Memory B cell (primary cell): ENCODE data around the gene ARHGAP12.
A peak's percentile ranks its signal among the peaks of the same experiment; 100 is the strongest.

ENCODE experiments used
- ATAC-seq: fragments of 150-1000 bp; cut with Tn5 transposase; 2 replicates; pipeline ENCODE4 v1.10.0; 2021; ENCODE audit warnings: low read depth, mild to moderate bottlenecking, moderate library complexity
- DNase-seq, 2 donors: peaks; one replicate each; pipeline ENCODE4 v3.0.0; 2022; ENCODE audit warnings: low spot score in 2 of 2
- H3K27ac Mint-ChIP-seq: one replicate; pipeline ENCODE4 v1.8.0; 2022; ENCODE audit warnings: mild to moderate bottlenecking, moderate library complexity, mixed read lengths
- H3K27me3 Mint-ChIP-seq: one replicate; pipeline ENCODE4 v1.8.0; 2022; ENCODE audit warnings: mixed read lengths
- H3K36me3 Mint-ChIP-seq: one replicate; pipeline ENCODE4 v1.8.0; 2022; ENCODE audit warnings: mild to moderate bottlenecking, mixed read lengths
- H3K4me1 Mint-ChIP-seq: one replicate; pipeline ENCODE4 v1.8.0; 2022; ENCODE audit warnings: mixed read lengths
- H3K4me3 Mint-ChIP-seq: one replicate; pipeline ENCODE4 v1.8.0; 2022; ENCODE audit warnings: mild to moderate bottlenecking, moderate library complexity, mixed read lengths
- H3K9me3 Mint-ChIP-seq: one replicate; pipeline ENCODE4 v1.8.0; 2022; ENCODE audit warnings: mixed read lengths

ARHGAP12 gene

DNA sequence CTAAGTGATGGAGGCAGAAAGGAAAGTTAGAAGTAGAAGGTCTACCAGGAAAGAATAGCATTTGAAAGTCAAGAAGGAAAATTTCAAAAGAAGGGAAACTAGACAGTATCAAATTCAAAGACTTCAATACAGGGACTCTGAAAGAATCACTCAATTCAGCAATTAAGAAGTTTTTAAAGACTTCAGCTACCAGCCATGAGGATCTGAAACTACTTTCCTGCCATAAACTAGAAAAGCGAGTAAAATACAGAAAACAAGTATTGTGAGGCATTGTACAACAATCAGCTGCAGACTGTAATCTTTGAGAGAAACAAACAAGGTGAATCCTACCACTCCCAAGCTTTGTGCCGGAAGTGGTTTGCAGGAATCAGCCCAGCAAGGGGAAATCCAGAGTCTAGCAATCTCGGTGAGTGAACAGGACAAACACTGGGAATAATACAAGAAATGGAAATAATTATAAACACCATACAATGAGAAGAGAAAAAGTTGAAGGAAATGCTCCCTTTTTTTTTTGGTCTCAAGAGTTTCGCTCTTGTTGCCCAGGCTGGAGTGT, 62.4 kb downstream of the ARHGAP12 start:
- Mint-ChIP-seq H3K27me3 (no peaks in the 10 kb centered on the region), H3K9me3 (no peaks in the 10 kb centered on the region), H3K36me3 (peaks cover 5% of the 10 kb centered on the region), H3K4me3 (no peak overlapping the region), H3K4me1 (peaks cover 23% of the 10 kb centered on the region), H3K27ac (no peak overlapping the region)
- no peak for DNase-seq
- no peak for ATAC-seq

DNA sequence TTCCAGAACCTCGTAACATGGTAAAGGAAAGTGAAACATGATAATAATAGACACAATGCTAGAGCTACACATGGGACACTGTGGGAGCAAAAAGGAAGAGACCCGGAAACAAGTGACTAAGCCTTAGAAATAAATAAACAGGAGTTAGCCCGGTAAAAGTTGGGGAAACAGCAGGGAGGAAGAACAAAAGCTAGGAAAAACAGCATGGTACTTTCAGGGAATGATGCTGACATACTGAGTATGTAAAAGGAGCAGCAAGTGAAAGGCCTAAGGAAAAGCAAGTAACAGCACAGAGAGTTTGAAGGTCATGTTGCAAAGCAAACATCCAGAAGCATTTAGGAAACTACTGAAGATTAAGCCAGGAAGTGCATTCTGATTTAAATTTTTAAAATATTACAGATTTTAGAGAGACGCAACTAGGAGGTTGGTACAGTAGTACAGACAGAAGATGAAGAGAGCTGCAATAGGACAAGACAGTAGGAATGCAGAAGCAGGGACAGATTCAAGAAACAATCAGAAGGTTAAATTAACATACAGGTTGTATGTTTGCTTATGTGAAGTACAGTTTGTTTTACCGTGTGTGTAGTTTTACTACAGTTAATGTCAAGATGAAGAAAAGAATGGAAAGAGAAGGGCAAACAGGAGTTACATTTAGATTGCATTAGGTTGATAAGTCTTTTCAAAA, 63.7 kb downstream of the ARHGAP12 start:
- H3K27ac Mint-ChIP-seq: peak overlapping the region; percentile 32
- peaks cover 12% of the 10 kb centered on the region for H3K36me3 Mint-ChIP-seq
- H3K4me1 Mint-ChIP-seq: peaks cover 23% of the 10 kb centered on the region
- ATAC-seq (no peak), DNase-seq (no peak)
- no peak overlapping the region for H3K4me3 Mint-ChIP-seq
- H3K27me3 Mint-ChIP-seq: no peaks in the 10 kb centered on the region
- no peaks in the 10 kb centered on the region for H3K9me3 Mint-ChIP-seq

DNA sequence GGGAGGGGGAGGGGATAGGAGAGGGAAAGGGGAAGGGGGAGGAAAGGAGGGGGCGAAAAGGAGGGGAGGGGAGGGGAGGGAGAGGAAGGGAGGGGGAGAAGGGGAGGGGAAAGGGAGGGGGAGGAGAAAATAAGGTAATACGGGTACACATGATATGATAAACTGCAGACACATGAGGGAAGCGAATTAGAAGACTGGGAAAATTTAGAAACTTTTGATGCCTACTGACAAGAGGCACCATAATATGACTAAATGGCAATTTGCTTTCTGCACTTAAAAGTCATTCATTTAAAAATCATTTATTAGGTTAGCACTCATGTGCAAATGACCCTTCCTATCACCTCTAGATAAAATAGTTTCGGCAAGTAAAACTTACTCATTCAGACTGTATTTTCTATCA, 73.6 kb downstream of the ARHGAP12 start:
- H3K27me3 Mint-ChIP-seq: no peaks in the 10 kb centered on the region
- DNase-seq (no peak), ATAC-seq (no peak)
- H3K9me3 Mint-ChIP-seq: peaks cover 2% of the 10 kb centered on the region
- peaks cover 4% of the 10 kb centered on the region for H3K4me1 Mint-ChIP-seq
- peaks cover 19% of the 10 kb centered on the region for H3K36me3 Mint-ChIP-seq
- H3K27ac Mint-ChIP-seq: no peak overlapping the region
- no peak overlapping the region for H3K4me3 Mint-ChIP-seq

DNA sequence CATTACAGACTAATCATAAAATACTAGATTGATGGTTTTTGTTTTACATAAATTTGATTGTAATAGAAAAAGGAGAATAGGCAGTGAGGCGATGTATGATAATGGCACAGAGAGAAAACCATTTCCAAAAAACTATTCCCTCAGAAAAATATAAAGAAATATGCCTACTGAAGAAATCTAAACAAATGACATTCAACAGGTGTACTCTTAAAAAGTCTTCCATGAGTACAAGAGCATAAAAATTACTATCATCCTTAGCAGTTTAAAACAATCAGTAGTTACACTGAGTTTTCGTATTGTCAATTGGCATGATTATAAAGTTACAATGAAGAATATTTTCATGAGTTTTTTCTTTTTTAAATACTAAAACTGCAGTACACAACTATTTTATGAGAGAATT, 75.0 kb downstream of the ARHGAP12 start:
- Mint-ChIP-seq H3K4me1 (peaks cover 4% of the 10 kb centered on the region), H3K9me3 (no peaks in the 10 kb centered on the region), H3K4me3 (no peak overlapping the region), H3K36me3 (peaks cover 15% of the 10 kb centered on the region), H3K27ac (no peak overlapping the region), H3K27me3 (no peaks in the 10 kb centered on the region)
- ATAC-seq (no peak), DNase-seq (no peak)

GRCh38 chr10:31851216-31851615, 77.4 kb downstream of the ARHGAP12 start:
- peaks cover 8% of the 10 kb centered on the region for H3K36me3 Mint-ChIP-seq
- H3K4me3 Mint-ChIP-seq: no peak overlapping the region
- no peaks in the 10 kb centered on the region for H3K9me3 Mint-ChIP-seq
- H3K27ac Mint-ChIP-seq: no peak overlapping the region
- ATAC-seq (no peak), DNase-seq (no peak)
- H3K27me3 Mint-ChIP-seq: no peaks in the 10 kb centered on the region
- H3K4me1 Mint-ChIP-seq: peaks cover 7% of the 10 kb centered on the region

GRCh38 chr10:31847515-31847914, 81.1 kb downstream of the ARHGAP12 start:
- Mint-ChIP-seq H3K9me3 (no peaks in the 10 kb centered on the region), H3K27ac (no peak overlapping the region), H3K36me3 (peaks cover 12% of the 10 kb centered on the region), H3K4me1 (peaks cover 7% of the 10 kb centered on the region), H3K4me3 (no peak overlapping the region), H3K27me3 (no peaks in the 10 kb centered on the region)
- DNase-seq (no peak), ATAC-seq (no peak)

DNA sequence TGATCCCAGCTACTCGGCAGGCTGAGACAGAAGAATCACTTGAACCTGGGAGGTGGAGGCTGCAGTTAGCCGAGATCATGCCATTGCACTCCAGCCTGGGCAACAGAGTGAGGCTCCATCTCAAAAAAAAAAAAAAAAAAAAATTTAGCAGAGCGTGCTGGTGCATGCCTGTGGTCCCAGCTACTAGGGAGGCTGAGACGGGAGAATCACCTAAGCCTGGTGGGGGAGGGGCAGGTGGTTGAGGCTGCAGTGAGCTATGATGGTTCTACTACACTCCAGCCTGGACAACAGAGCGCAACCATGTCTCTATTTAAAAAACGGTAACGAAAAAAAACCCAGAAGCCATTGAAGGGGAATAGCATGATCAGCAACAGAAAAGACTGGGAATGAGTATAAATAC, 89.9 kb downstream of the ARHGAP12 start:
- H3K4me3 Mint-ChIP-seq: no peak overlapping the region
- H3K27me3 Mint-ChIP-seq: no peaks in the 10 kb centered on the region
- H3K9me3 Mint-ChIP-seq: no peaks in the 10 kb centered on the region
- ATAC-seq: no peak
- peaks cover 8% of the 10 kb centered on the region for H3K4me1 Mint-ChIP-seq
- DNase-seq: no peak
- H3K36me3 Mint-ChIP-seq: peaks cover 8% of the 10 kb centered on the region
- no peak overlapping the region for H3K27ac Mint-ChIP-seq

GRCh38 chr10:31838065-31838464, 90.6 kb downstream of the ARHGAP12 start:
- Mint-ChIP-seq H3K27me3 (no peaks in the 10 kb centered on the region), H3K4me1 (peaks cover 11% of the 10 kb centered on the region), H3K36me3 (peaks cover 10% of the 10 kb centered on the region), H3K9me3 (no peaks in the 10 kb centered on the region), H3K27ac (peak overlapping the region; percentile 2), H3K4me3 (no peak overlapping the region)
- DNase-seq (no peak), ATAC-seq (no peak)

DNA sequence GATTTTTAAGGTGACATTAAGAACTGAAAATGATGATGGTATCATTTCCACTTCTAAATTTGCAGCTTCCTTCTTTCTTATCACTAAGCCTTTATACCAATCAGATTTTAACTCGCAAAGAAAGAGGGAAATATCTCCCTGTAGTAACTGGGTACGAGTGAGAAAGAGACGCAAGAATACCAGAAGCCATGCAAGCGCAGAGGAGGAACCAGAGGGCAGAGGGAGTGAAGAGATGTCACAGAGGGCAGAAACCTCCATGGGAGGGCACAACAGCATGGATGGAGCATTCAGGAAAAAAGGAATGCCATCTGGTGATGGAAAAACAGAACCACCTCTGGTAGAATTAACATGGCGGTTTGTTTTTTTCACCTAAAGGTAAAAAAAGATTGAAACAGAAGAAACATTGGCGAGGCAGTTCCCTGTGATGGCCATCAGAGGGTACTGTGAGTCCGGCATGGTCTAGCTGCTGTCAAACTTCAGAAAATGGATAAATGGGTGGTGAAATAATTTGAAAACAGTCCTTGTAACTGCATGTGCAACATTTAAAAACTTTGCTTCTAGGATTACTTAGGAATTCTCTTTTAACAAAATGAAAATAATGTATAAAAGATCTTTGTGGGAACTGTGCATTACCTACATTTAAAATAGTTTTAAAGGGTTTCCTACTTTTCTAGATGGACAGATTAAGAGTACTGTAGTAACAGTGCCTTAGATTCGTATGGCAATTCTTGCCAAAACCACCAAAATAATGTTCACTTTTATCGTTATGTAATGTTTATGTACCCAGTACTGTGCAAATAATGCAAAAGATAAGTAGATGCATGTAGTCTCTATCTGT, 91.8 kb downstream of the ARHGAP12 start:
- no peak for DNase-seq
- no peaks in the 10 kb centered on the region for H3K9me3 Mint-ChIP-seq
- peaks cover 8% of the 10 kb centered on the region for H3K36me3 Mint-ChIP-seq
- H3K27me3 Mint-ChIP-seq: no peaks in the 10 kb centered on the region
- H3K4me1 Mint-ChIP-seq: peaks cover 11% of the 10 kb centered on the region
- ATAC-seq: peak; percentile 49
- H3K4me3 Mint-ChIP-seq: peak overlapping the region; percentile 54
- H3K27ac Mint-ChIP-seq: no peak overlapping the region

DNA sequence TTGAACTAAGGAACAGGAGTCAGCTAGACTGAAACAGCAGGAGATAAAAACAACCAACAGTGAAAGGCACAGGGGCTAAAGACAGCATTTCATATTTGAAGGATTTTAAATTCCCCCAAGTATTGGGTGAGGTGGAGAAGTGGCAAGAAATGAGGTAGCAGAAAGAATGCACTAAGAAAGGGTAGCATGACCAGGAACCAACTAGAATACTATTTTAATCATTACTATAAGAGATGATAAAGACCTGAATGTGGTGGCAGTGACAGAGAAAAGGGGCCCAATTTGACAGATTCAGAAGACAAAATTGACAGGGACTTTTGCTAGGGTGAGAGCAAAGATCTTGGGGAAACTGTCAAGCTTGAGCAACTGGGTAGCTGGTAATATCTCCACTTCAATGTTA, 94.9 kb downstream of the ARHGAP12 start:
- DNase-seq (no peak), ATAC-seq (no peak)
- no peaks in the 10 kb centered on the region for H3K27me3 Mint-ChIP-seq
- H3K36me3 Mint-ChIP-seq: peaks cover 11% of the 10 kb centered on the region
- H3K27ac Mint-ChIP-seq: peak overlapping the region; percentile 4
- peaks cover 10% of the 10 kb centered on the region for H3K4me1 Mint-ChIP-seq
- H3K9me3 Mint-ChIP-seq: no peaks in the 10 kb centered on the region
- no peak overlapping the region for H3K4me3 Mint-ChIP-seq

GRCh38 chr10:31832261-31832660, 96.4 kb downstream of the ARHGAP12 start:
- peaks cover 10% of the 10 kb centered on the region for H3K36me3 Mint-ChIP-seq
- ATAC-seq (no peak), DNase-seq (no peak)
- H3K4me3 Mint-ChIP-seq: no peak overlapping the region
- peaks cover 7% of the 10 kb centered on the region for H3K4me1 Mint-ChIP-seq
- H3K9me3 Mint-ChIP-seq: no peaks in the 10 kb centered on the region
- H3K27me3 Mint-ChIP-seq: no peaks in the 10 kb centered on the region
- no peak overlapping the region for H3K27ac Mint-ChIP-seq

GRCh38 chr10:31830887-31831286, 97.7 kb downstream of the ARHGAP12 start:
- H3K36me3 Mint-ChIP-seq: peaks cover 14% of the 10 kb centered on the region

DNA sequence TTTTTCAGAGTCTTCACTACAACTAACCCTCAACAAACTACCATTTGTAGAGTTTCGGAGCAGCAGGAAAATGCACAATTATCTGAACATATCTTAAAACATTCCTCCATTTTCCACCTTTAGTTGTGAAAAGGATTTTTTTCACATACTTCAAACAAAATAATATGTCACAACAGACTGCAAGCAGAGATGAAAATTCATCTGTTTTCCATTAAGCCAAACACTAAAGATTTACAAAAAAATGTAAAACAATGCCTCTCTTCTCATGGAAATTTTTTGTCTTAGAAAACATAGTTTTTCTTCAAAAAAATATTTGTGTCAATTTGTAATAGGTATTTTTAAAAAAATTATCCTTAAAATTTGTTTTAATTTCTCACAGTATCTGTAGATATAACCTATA, 98.9 kb downstream of the ARHGAP12 start:
- no peak overlapping the region for H3K27ac Mint-ChIP-seq
- H3K9me3 Mint-ChIP-seq: no peaks in the 10 kb centered on the region
- H3K4me3 Mint-ChIP-seq: no peak overlapping the region
- peaks cover 16% of the 10 kb centered on the region for H3K36me3 Mint-ChIP-seq
- DNase-seq (no peak), ATAC-seq (no peak)
- H3K27me3 Mint-ChIP-seq: no peaks in the 10 kb centered on the region
- peaks cover 4% of the 10 kb centered on the region for H3K4me1 Mint-ChIP-seq

More at GRCh38 chr10:31830887-31831286, 97.7 kb downstream of the ARHGAP12 start:
- no peaks in the 10 kb centered on the region for H3K9me3 Mint-ChIP-seq
- peaks cover 4% of the 10 kb centered on the region for H3K4me1 Mint-ChIP-seq
- ATAC-seq: no peak
- no peak overlapping the region for H3K27ac Mint-ChIP-seq
- H3K4me3 Mint-ChIP-seq: no peak overlapping the region
- H3K27me3 Mint-ChIP-seq: no peaks in the 10 kb centered on the region
- DNase-seq: no peak

DNA sequence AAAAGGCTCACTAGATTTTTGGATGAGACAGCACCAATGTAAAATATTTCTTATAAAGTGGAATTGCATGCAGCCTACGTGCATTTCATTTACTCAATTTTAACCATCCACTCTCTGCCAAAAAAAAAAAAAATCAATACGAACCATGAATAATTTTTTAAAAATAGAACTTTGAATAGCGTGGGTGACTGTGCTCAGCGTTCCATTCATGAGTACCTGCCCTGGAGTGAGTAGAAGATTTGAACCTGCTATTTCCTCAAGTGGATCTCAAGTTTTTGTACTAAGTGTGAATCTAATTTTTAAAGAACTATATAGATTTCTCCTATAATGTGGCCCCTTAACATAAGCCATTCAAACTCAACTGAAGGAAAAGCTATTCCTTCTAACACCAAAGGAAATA, 105.3 kb downstream of the ARHGAP12 start:
- Mint-ChIP-seq H3K27ac (no peak overlapping the region), H3K36me3 (peaks cover 14% of the 10 kb centered on the region), H3K27me3 (no peaks in the 10 kb centered on the region), H3K4me3 (no peak overlapping the region), H3K4me1 (no peaks in the 10 kb centered on the region), H3K9me3 (no peaks in the 10 kb centered on the region)
- ATAC-seq: no peak
- DNase-seq: no peak
